PC-3 (cell line): ENCODE measurements around the gene DCTD. TPM values are rescaled to one million over a fixed set of nuclear protein-coding genes. Genes with fewer than 3 reads are reported as not detected.

Experiments
- ATAC-seq: fragments of 200-7000 bp; cut with Tn5 transposase; 2 replicates; pipeline ENCODE4 v1.9.1; 2020; ENCODE audit warnings: mild to moderate bottlenecking, moderate library complexity
- BruUV-seq: library from RNA; stranded (reverse); fragments of 400-500 nt; replicated peaks from 2 replicates; lab custom pipeline; 2021; lab: Mats Ljungman, UMichigan
- CTCF ChIA-PET: fragments of 300-600 bp; sonication (Branson Sonifier 250); formaldehyde crosslinking; loops from one replicate; lab custom pipeline; 2022; ENCODE audit warnings: antibody characterized with exemption; lab: Charles Lee
- POLR2A ChIA-PET: fragments of 300-600 bp; sonication (Branson Sonifier 250); formaldehyde crosslinking; loops from one replicate; lab custom pipeline; 2022; ENCODE audit warnings: antibody characterized with exemption; ENCODE audit not compliant: unreplicated experiment; lab: Charles Lee
- DNase-seq: peaks from one replicate; pipeline ENCODE4 v3.0.0-alpha.2; 2015
- H2AFZ ChIP-seq: fragments of 300-600 bp; sonication (generic); 2 replicates; pipeline ENCODE4 v1.6.0; 2016; ENCODE audit warnings: antibody characterized with exemption, low read length
- H3F3A ChIP-seq: fragments of 300-600 bp; sonication (generic); one replicate; pipeline ENCODE4 v1.6.0; 2017; ENCODE audit warnings: antibody characterized with exemption, low read length, control low read depth, mild to moderate bottlenecking; ENCODE audit not compliant: unreplicated experiment
- H3K27ac ChIP-seq: fragments of 300-600 bp; sonication (generic); 2 replicates; pipeline ENCODE4 v1.5.1; 2016; ENCODE audit warnings: mild to moderate bottlenecking, low read length
- H3K27me3 ChIP-seq: fragments of 300-600 bp; sonication (generic); 2 replicates; pipeline ENCODE4 v1.6.1; 2016; ENCODE audit warnings: low read length, mixed read lengths
- H3K36me3 ChIP-seq: fragments of 300-600 bp; sonication (generic); 2 replicates; pipeline ENCODE4 v1.6.1; 2016; ENCODE audit warnings: low read depth, mixed run types, low read length, mixed read lengths
- H3K4me1 ChIP-seq: fragments of 300-600 bp; sonication (generic); 2 replicates; pipeline ENCODE4 v1.5.1; 2016; ENCODE audit warnings: low read length; ENCODE audit not compliant: insufficient read depth
- H3K4me2 ChIP-seq: fragments of 300-600 bp; sonication (generic); 2 replicates; pipeline ENCODE4 v1.6.0; 2016; ENCODE audit warnings: low read length
- H3K4me3 ChIP-seq: fragments of 300-600 bp; sonication (generic); 2 replicates; pipeline ENCODE4 v1.5.1; 2016; ENCODE audit warnings: mild to moderate bottlenecking, low read length, mixed read lengths
- H3K79me2 ChIP-seq: fragments of 300-600 bp; sonication (generic); 2 replicates; pipeline ENCODE4 v1.6.1; 2017; ENCODE audit warnings: low read length, mixed read lengths
- H3K9ac ChIP-seq: fragments of 300-600 bp; sonication (generic); 2 replicates; pipeline ENCODE4 v1.6.0; 2016; ENCODE audit warnings: mild to moderate bottlenecking, low read length
- H3K9me2 ChIP-seq: fragments of 300-600 bp; sonication (generic); replicated peaks from 2 replicates; pipeline ENCODE4 v1.6.1; 2016; ENCODE audit warnings: mixed run types, low read length, mixed read lengths
- H3K9me3 ChIP-seq: fragments of 300-600 bp; sonication (generic); 2 replicates; pipeline ENCODE4 v1.6.1; 2016; ENCODE audit warnings: low read length, mixed read lengths
- H4K20me1 ChIP-seq: fragments of 300-600 bp; sonication (generic); 2 replicates; pipeline ENCODE4 v1.6.1; 2016; ENCODE audit warnings: low read length, mixed read lengths
- EZH2 ChIP-seq: fragments of 300-600 bp; sonication (generic); IDR thresholded peaks from one replicate; pipeline ENCODE4 v1.6.1; 2017; ENCODE audit warnings: antibody characterized with exemption, mild to moderate bottlenecking, low read length; ENCODE audit not compliant: unreplicated experiment
- EZH2phosphoT487 ChIP-seq: fragments of 300-600 bp; sonication (generic); IDR thresholded peaks from 2 replicates; pipeline ENCODE4 v1.6.1; 2018; ENCODE audit warnings: mild to moderate bottlenecking, antibody characterized with exemption, low read length, borderline replicate concordance
- intact Hi-C: fragments of 100-400 bp; cut with micrococcal nuclease; formaldehyde crosslinking; loops from 2 replicates; pipeline ENCODE4 v1.9.0; 2023
- total RNA-seq: library from RNA; depleted of rRNA; stranded (reverse); fragments of >200 nt; gene quantifications from 2 replicates; pipeline ENCODE4 v1.2.3, GENCODE V29; 2014
- TF ChIP-seq, protein P1 (sequence below): fragments of 300-600 bp; sonication (generic); conservative IDR thresholded peaks from 2 replicates; pipeline ENCODE4 v1.5.1; 2017; ENCODE audit warnings: antibody characterized with exemption, low read depth, mild to moderate bottlenecking, low read length

The DCTD gene
- total RNA-seq, 1 experiment from 2014 or later, result 58.1 TPM

DNA sequence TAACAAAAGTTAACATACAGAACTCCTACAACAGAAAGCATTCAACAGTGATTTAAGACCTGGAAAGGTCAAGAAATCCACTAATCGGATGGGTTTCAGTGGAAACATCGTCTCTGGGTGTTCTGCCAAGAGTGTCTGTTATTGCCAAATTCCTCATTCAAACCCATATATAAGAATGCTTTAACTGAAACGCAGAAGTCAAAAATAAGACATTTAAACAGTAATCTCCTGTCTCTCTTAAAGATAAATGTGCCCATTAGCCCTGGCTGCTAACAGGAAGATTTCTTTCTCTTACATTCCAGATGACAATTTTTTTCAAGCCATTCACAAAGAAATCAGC is 31.5 kb downstream of the DCTD start:
- TF ChIP-seq, protein P1, sequence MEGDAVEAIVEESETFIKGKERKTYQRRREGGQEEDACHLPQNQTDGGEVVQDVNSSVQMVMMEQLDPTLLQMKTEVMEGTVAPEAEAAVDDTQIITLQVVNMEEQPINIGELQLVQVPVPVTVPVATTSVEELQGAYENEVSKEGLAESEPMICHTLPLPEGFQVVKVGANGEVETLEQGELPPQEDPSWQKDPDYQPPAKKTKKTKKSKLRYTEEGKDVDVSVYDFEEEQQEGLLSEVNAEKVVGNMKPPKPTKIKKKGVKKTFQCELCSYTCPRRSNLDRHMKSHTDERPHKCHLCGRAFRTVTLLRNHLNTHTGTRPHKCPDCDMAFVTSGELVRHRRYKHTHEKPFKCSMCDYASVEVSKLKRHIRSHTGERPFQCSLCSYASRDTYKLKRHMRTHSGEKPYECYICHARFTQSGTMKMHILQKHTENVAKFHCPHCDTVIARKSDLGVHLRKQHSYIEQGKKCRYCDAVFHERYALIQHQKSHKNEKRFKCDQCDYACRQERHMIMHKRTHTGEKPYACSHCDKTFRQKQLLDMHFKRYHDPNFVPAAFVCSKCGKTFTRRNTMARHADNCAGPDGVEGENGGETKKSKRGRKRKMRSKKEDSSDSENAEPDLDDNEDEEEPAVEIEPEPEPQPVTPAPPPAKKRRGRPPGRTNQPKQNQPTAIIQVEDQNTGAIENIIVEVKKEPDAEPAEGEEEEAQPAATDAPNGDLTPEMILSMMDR, result no peak
- TF ChIP-seq EZH2phosphoT487 (no peak), EZH2 (no peak)
- POLR2A ChIA-PET, result no interaction called here
- peaks cover 2% of the 10 kb centered on the region; the same call in 1 of the 2 replicates for H3K36me3 ChIP-seq

DNA sequence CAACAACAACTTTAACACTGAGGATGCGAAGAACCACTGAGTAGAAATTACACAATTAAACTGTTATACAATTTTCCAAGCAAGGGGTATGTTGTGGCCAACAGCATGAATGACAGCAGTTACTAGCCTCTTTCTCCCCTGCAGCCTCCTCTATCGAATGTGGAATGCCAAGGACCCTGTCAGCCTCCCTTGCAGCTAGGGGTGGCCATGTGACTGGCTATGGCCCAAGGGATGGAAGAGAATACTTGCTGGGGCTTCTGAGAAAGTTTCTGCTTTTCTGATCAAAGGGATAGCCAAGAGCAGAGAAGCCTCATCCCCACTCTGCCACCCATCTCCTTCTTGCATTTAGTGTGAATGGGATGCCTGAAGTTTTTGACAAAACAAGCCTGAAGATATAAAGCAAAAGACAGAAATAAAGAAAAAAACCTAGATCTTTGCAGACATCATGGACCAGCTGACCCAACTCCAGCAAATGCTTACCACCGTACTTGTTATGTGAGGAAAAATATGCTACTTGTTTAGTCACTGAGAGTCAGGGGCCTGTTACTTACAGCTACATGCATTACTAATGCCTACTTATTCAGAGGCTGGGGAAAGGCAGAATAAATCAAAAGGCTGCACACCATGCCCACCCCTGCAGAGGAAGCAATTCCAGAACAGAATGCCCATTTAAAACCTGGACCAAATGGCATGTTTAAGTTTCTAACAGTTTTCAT is 32.0 kb downstream of the DCTD start:
- Histone ChIP-seq H3K27ac (no peak overlapping the region), H3F3A (no peaks in the 10 kb centered on the region), H3K4me3 (no peak overlapping the region), H3K79me2 (no peaks in the 10 kb centered on the region), H3K9ac (no peak overlapping the region), H3K4me1 (no peaks in the 10 kb centered on the region), H3K36me3 (no peaks in the 10 kb centered on the region; the same call in 1 of the 2 replicates), H3K4me2 (no peak overlapping the region), H3K9me3 (no peaks in the 10 kb centered on the region), H4K20me1 (no peaks in the 10 kb centered on the region), H3K9me2 (no peaks in the 10 kb centered on the region), H2AFZ (no peak overlapping the region), H3K27me3 (no peaks in the 10 kb centered on the region)
- POLR2A ChIA-PET, result no interaction called here
- ATAC-seq (no peak), DNase-seq (no peak)
- TF ChIP-seq, protein P1, result no peak
- TF ChIP-seq EZH2 (no peak), EZH2phosphoT487 (no peak)
- intact Hi-C loops, result no loop called here
- CTCF ChIA-PET, result no interaction called here
- BruUV-seq, result no TSS peak

More for the DNA sequence above, 31.5 kb downstream of the DCTD start:
- CTCF ChIA-PET, result no interaction called here
- no peak overlapping the region for H3K4me3 ChIP-seq
- no peak overlapping the region for H2AFZ ChIP-seq
- no peak overlapping the region for H3K4me2 ChIP-seq
- H4K20me1 ChIP-seq, result no peaks in the 10 kb centered on the region
- no peaks in the 10 kb centered on the region for H3K27me3 ChIP-seq
- H3K9ac ChIP-seq, result no peak overlapping the region
- no TSS peak for BruUV-seq
- DNase-seq, result no peak
- H3K9me3 ChIP-seq, result no peaks in the 10 kb centered on the region
- ATAC-seq, result no peak
- no peaks in the 10 kb centered on the region for H3K4me1 ChIP-seq
- H3K79me2 ChIP-seq, result no peaks in the 10 kb centered on the region
- intact Hi-C loops, result no loop called here
- H3K27ac ChIP-seq, result no peak overlapping the region
- no peaks in the 10 kb centered on the region for H3K9me2 ChIP-seq
- no peaks in the 10 kb centered on the region for H3F3A ChIP-seq

DNA sequence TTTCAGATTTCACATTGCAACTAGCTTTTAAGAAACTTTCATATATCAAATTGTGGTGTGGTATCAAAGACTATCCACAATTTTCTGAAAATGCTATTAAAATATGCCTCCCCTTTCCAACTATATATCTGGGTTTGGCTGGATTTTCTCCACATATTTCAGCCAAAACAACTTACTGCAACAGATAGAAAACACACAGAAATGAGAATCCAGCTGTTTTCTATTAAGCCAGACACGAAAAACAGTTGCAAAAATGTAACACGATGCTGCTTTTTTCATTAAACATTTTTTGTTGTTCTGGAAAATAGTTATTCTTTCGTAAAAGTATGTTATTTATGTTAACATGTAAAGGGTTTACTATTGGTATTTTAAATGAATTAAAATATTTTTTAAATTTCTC is 33.1 kb downstream of the DCTD start:
- no peak overlapping the region for H2AFZ ChIP-seq
- DNase-seq (no peak), ATAC-seq (no peak)
- H3K4me2 ChIP-seq, result no peak overlapping the region
- ChIA-PET POLR2A (no interaction called here), CTCF (no interaction called here)
- H3K4me3 ChIP-seq, result no peak overlapping the region
- no peaks in the 10 kb centered on the region for H3K9me2 ChIP-seq
- no peak overlapping the region for H3K27ac ChIP-seq
- no peak overlapping the region for H3K9ac ChIP-seq
- H4K20me1 ChIP-seq, result no peaks in the 10 kb centered on the region
- BruUV-seq, result no TSS peak
- no peak for TF ChIP-seq EZH2phosphoT487
- no peak for TF ChIP-seq EZH2
- TF ChIP-seq, protein P1, result no peak
- H3K79me2 ChIP-seq, result no peaks in the 10 kb centered on the region
- H3K27me3 ChIP-seq, result no peaks in the 10 kb centered on the region
- no peaks in the 10 kb centered on the region for H3K4me1 ChIP-seq
- H3K36me3 ChIP-seq, result no peaks in the 10 kb centered on the region; the same call in 1 of the 2 replicates
- intact Hi-C loops, result loop anchor here (5.0 kb wide), 1 partner anchor 57 kb away; no protein-coding TSS in a partner anchor
- H3K9me3 ChIP-seq, result no peaks in the 10 kb centered on the region
- H3F3A ChIP-seq, result no peaks in the 10 kb centered on the region
